ENCODE measurements around the gene FCHSD2. TPM values are rescaled to one million over a fixed set of nuclear protein-coding genes. Genes with fewer than 3 reads are reported as not detected.

Gene FCHSD2
- total RNA-seq, 1 donor from 2014 or later: 19.7 TPM

- H3K36me3 Mint-ChIP-seq (ENCODE audit: unreplicated experiment): no peaks in the 10 kb centered on the region
- H3K27ac Mint-ChIP-seq (ENCODE audit: unreplicated experiment): no peak overlapping the region
- DNase-seq: no peak
Observed at GRCh38 chr11:73152086-73152853, 10.2 kb upstream of the FCHSD2 start.

DNA sequence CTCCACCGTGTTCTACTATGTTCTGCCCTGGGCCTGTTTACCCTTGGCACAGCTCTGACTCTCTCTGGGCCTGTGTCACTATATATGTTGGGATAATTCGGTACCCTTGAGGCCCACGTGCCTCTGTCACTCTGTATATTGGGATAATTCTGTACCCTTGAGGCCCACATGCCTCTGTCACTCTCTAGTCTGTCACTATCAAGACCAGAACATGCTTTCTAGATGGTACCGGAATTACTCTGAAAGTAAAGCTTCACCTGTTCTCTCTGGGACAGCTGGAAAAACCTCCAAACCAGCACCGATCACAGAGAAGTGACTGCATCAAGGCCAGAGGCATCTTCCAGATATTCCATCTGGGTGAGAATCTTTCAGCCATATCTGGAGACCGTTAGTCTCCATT lies 9.3 kb upstream of the FCHSD2 start:
- TF ChIP-seq CTCF (IDR thresholded peaks at IDR 0.05; ENCODE audit: partially characterized antibody, unreplicated experiment): no peak
- Mint-ChIP-seq H3K4me3 (ENCODE audit: unreplicated experiment) (no peak overlapping the region), H3K9me3 (ENCODE audit: unreplicated experiment) (peaks cover 10% of the 10 kb centered on the region), H3K4me1 (ENCODE audit: low read depth, unreplicated experiment) (peaks cover 3% of the 10 kb centered on the region), H3K27me3 (ENCODE audit: unreplicated experiment) (peaks cover 2% of the 10 kb centered on the region), H3K36me3 (ENCODE audit: unreplicated experiment) (no peaks in the 10 kb centered on the region), H3K27ac (ENCODE audit: unreplicated experiment) (no peak overlapping the region)
- DNase-seq: no peak

More at GRCh38 chr11:73152086-73152853, 10.2 kb upstream of the FCHSD2 start:
- peaks cover 10% of the 10 kb centered on the region for H3K9me3 Mint-ChIP-seq (ENCODE audit: unreplicated experiment)
- H3K27me3 Mint-ChIP-seq (ENCODE audit: unreplicated experiment): peaks cover 2% of the 10 kb centered on the region
- H3K4me1 Mint-ChIP-seq (ENCODE audit: low read depth, unreplicated experiment): peaks cover 3% of the 10 kb centered on the region
- TF ChIP-seq CTCF (IDR thresholded peaks at IDR 0.05; ENCODE audit: partially characterized antibody, unreplicated experiment): no peak
- H3K4me3 Mint-ChIP-seq (ENCODE audit: unreplicated experiment): no peak overlapping the region

DNA sequence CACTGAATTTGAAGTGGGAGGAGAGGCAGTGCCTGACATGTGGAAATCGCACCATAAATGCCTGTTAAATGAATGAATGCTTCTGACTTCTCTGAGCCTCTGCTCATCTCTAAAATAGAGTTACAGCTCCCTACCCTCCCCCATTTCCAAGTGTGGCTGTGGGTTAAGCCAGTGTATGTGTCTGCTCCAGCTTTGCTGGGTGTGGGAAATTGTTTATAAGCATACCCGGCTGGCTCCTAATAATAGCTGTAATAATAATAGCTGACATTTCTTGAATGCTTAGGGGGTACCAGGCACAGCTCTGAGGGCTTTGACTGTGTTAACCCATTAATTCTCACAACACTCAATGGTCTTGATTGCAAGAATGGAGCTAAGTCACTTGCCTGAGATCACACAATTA lies 7.0 kb upstream of the FCHSD2 start:
- Mint-ChIP-seq H3K4me1 (ENCODE audit: low read depth, unreplicated experiment) (no peaks in the 10 kb centered on the region), H3K27me3 (ENCODE audit: unreplicated experiment) (no peaks in the 10 kb centered on the region), H3K27ac (ENCODE audit: unreplicated experiment) (no peak overlapping the region), H3K4me3 (ENCODE audit: unreplicated experiment) (no peak overlapping the region), H3K36me3 (ENCODE audit: unreplicated experiment) (no peaks in the 10 kb centered on the region), H3K9me3 (ENCODE audit: unreplicated experiment) (peaks cover 5% of the 10 kb centered on the region)
- DNase-seq: no peak
- TF ChIP-seq CTCF (IDR thresholded peaks at IDR 0.05; ENCODE audit: partially characterized antibody, unreplicated experiment): no peak

GRCh38 chr11:73147771-73148681 lies 5.9 kb upstream of the FCHSD2 start:
- Mint-ChIP-seq H3K4me3 (ENCODE audit: unreplicated experiment) (no peak overlapping the region), H3K27me3 (ENCODE audit: unreplicated experiment) (no peaks in the 10 kb centered on the region), H3K27ac (ENCODE audit: unreplicated experiment) (no peak overlapping the region), H3K36me3 (ENCODE audit: unreplicated experiment) (no peaks in the 10 kb centered on the region), H3K4me1 (ENCODE audit: low read depth, unreplicated experiment) (peaks cover 4% of the 10 kb centered on the region), H3K9me3 (ENCODE audit: unreplicated experiment) (peaks cover 5% of the 10 kb centered on the region)
- DNase-seq: no peak
- no peak for TF ChIP-seq CTCF (IDR thresholded peaks at IDR 0.05; ENCODE audit: partially characterized antibody, unreplicated experiment)
